Keratinocyte (primary cell): ENCODE data around the gene OXCT1. TPM values are rescaled to one million over a fixed set of nuclear protein-coding genes. Genes with fewer than 3 reads are reported as not detected.

Source experiments
- DNase-seq: peaks from one replicate; pipeline ENCODE4 v3.0.0-alpha.2; 2011; ENCODE audit warnings: low read depth, missing footprints, low spot score
- FAIRE-seq: peaks from 2 replicates; lab custom pipeline; 2011; peaks lifted over from hg19 to GRCh38; lab: Jason Lieb, UNC
- H2AFZ ChIP-seq: 2 replicates; pipeline ENCODE4 v1.6.0; 2012; ENCODE audit warnings: low read length, control low read depth, inconsistent platforms; ENCODE audit not compliant: control insufficient read depth
- H3K27ac ChIP-seq: 2 replicates; pipeline ENCODE4 v1.5.1; 2011; ENCODE audit warnings: low read length; ENCODE audit not compliant: control insufficient read depth, insufficient read depth
- H3K27me3 ChIP-seq: 3 replicates; pipeline ENCODE4 v1.6.0; 2011; ENCODE audit warnings: low read length; ENCODE audit not compliant: control insufficient read depth, insufficient read depth; ENCODE audit errors: extremely low read depth
- H3K36me3 ChIP-seq, 2 experiments: 2 replicates in 1 of 2; 3 replicates in 1 of 2; pipeline ENCODE4 v1.5.1; 2011; ENCODE audit warnings: low read length in 2 of 2, mild to moderate bottlenecking in 1 of 2; ENCODE audit not compliant: control insufficient read depth in 2 of 2, insufficient read depth in 2 of 2; ENCODE audit errors: extremely low read depth in 1 of 2
- H3K4me1 ChIP-seq: 3 replicates; pipeline ENCODE4 v1.5.1; 2011; ENCODE audit warnings: low read length; ENCODE audit not compliant: control insufficient read depth, insufficient read depth; ENCODE audit errors: extremely low read depth
- H3K4me2 ChIP-seq: 3 replicates; pipeline ENCODE4 v1.6.0; 2011; ENCODE audit warnings: low read depth, low read length; ENCODE audit not compliant: control insufficient read depth, insufficient read depth; ENCODE audit errors: extremely low read depth
- H3K4me3 ChIP-seq, 3 experiments: fragments of 200-600 bp in 1 of 3; sonication (generic) in 1 of 3; 2 replicates in 2 of 3; 3 replicates in 1 of 3; pipeline ENCODE4 v1.5.1; 2011 to 2016; ENCODE audit warnings: low read length in 3 of 3, mild to moderate bottlenecking in 3 of 3, control low read depth in 2 of 3, inconsistent platforms in 1 of 3, low read depth in 1 of 3, mixed read lengths in 1 of 3, mixed run types in 1 of 3, moderate library complexity in 1 of 3; ENCODE audit not compliant: control insufficient read depth in 2 of 3, insufficient read depth in 2 of 3; ENCODE audit errors: extremely low read depth in 1 of 3
- H3K79me2 ChIP-seq: 2 replicates; pipeline ENCODE4 v1.6.0; 2012; ENCODE audit warnings: low read length; ENCODE audit not compliant: control insufficient read depth, insufficient read depth
- H3K9ac ChIP-seq: 3 replicates; pipeline ENCODE4 v1.6.0; 2011; ENCODE audit warnings: low read length; ENCODE audit not compliant: control insufficient read depth, insufficient read depth; ENCODE audit errors: extremely low read depth
- H3K9me1 ChIP-seq: 3 replicates; pipeline ENCODE4 v1.6.0; 2011; ENCODE audit warnings: low read length; ENCODE audit not compliant: control insufficient read depth, insufficient read depth; ENCODE audit errors: extremely low read depth
- H3K9me3 ChIP-seq: 2 replicates; pipeline ENCODE4 v1.5.1; 2012; ENCODE audit warnings: low read depth, low read length; ENCODE audit not compliant: control insufficient read depth
- H4K20me1 ChIP-seq: 3 replicates; pipeline ENCODE4 v1.6.0; 2011; ENCODE audit warnings: low read length; ENCODE audit not compliant: control insufficient read depth, insufficient read depth; ENCODE audit errors: extremely low read depth
- CTCF ChIP-seq, 3 experiments: IDR thresholded peaks in 1 of 3; conservative IDR thresholded peaks in 1 of 3; optimal IDR thresholded peaks in 1 of 3; 2 replicates in 2 of 3; 3 replicates in 1 of 3; pipeline versions ENCODE3 to v1.5.1; 2011; ENCODE audit warnings: low read length in 3 of 3, mild to moderate bottlenecking in 3 of 3, moderate library complexity in 2 of 3, control low read depth in 1 of 3, inconsistent platforms in 1 of 3; ENCODE audit not compliant: insufficient read depth in 2 of 3; ENCODE audit errors: extremely low read depth in 1 of 3
- EZH2 ChIP-seq: IDR thresholded peaks from one replicate; pipeline ENCODE4 v1.6.1; 2012; ENCODE audit warnings: inconsistent platforms, mild to moderate bottlenecking, low read length, moderate library complexity
- dilution Hi-C: fragments of 300-500 bp; cut with MboI; formaldehyde crosslinking; loops from one replicate; pipeline ENCODE4 v1.7.0; 2020; ENCODE audit warnings: low sequenced_read_pairs; ENCODE audit not compliant: extremely low pct_ligation_motif_present
- polyA plus RNA-seq, 5 experiments: library from polyadenylated mRNA; depleted of rRNA in 3 of 5; stranded (reverse) in 3 of 5; stranded (forward) in 1 of 5; unstranded in 1 of 5; fragments of >200 nt; gene quantifications; 1 replicate in 1 of 5; 2 replicates in 3 of 5; 3 replicates in 1 of 5; pipeline versions ENCODE4 v1.2.1 to v1.2.3, GENCODE V29; 2011 to 2012; ENCODE audit warnings: missing spikeins in 2 of 5, low read depth in 1 of 5, low replicate concordance in 1 of 5

Gene OXCT1
- polyA plus RNA-seq, 1 donor (not counting 4 experiments of a cell fraction or from before 2014, with no cell fraction given): 34.0 TPM

- TF ChIP-seq CTCF (optimal IDR thresholded peaks at IDR 0.05 in 1 of 3, IDR thresholded peaks at IDR 0.05 in 1 of 3, conservative IDR thresholded peaks at IDR 0.05 in 1 of 3; ENCODE audit: extremely low read depth in 1 of 3, insufficient read depth in 2 of 3, low read length in 3 of 3) (no peak), EZH2 (no peak)
- dilution Hi-C loops: no loop called here
- Histone ChIP-seq H2AFZ (no peak overlapping the region), H4K20me1 (no peaks in the 10 kb centered on the region), H3K27ac (no peak overlapping the region), H3K4me2 (no peak overlapping the region), H3K4me1 (peaks cover 3% of the 10 kb centered on the region), H3K79me2 (no peaks in the 10 kb centered on the region), H3K9me3 (no peaks in the 10 kb centered on the region), H3K27me3 (no peaks in the 10 kb centered on the region), H3K4me3 (no peak overlapping the region), H3K9ac (no peak overlapping the region), H3K9me1 (no peaks in the 10 kb centered on the region), H3K36me3 (no peaks in the 10 kb centered on the region)
- DNase-seq (no peak), FAIRE-seq (no peak)
Observed at GRCh38 chr5:41820150-41820549, 50.1 kb downstream of the OXCT1 start.

DNA sequence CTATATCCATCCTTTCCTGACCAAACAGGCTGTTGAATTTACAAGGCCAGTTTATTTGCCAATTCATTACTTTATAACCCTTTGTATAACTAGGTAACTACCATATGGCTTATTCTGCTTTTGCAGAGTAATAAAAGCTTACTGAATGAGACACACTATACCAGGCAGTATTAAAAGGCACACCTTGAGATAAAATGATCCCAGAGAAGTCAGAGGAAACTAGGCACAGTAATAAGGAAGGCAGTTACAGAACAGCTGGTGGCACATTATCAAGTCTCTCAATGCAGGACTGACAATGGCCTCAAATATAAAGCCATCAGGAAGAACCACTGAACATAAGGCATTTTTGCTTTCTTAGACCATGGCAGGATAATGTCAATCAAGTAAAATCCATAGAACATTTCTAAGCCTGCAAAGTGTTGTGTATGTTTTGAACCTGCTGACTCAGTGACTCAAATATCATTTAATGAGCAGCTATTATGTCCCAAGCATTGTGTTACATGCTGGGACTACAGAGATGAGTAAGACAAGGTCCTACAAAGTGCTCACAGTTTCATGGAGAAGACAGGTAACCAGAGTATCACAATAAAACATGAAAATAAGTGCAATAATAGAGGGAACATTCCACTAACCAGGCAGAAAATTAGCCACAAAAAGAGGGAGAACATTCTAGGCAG lies 52.5 kb downstream of the OXCT1 start:
- Histone ChIP-seq H3K4me3 (no peak overlapping the region), H3K9ac (no peak overlapping the region), H3K27me3 (no peaks in the 10 kb centered on the region), H3K36me3 (no peaks in the 10 kb centered on the region), H3K4me2 (no peak overlapping the region), H3K4me1 (peaks cover 4% of the 10 kb centered on the region), H3K9me1 (no peaks in the 10 kb centered on the region), H3K79me2 (no peaks in the 10 kb centered on the region), H3K9me3 (no peaks in the 10 kb centered on the region), H4K20me1 (no peaks in the 10 kb centered on the region), H2AFZ (no peak overlapping the region), H3K27ac (no peak overlapping the region)
- TF ChIP-seq EZH2 (no peak), CTCF (optimal IDR thresholded peaks at IDR 0.05 in 1 of 3, IDR thresholded peaks at IDR 0.05 in 1 of 3, conservative IDR thresholded peaks at IDR 0.05 in 1 of 3; ENCODE audit: extremely low read depth in 1 of 3, insufficient read depth in 2 of 3, low read length in 3 of 3) (no peak)
- dilution Hi-C loops: no loop called here
- DNase-seq (no peak), FAIRE-seq (peak; percentile 20)
